Measurements from ENCODE around the gene SRC. TPM values are rescaled to one million over a fixed set of nuclear protein-coding genes. Genes with fewer than 3 reads are reported as not detected.
A peak's percentile ranks its signal among the peaks of the same experiment; 100 is the strongest.

SRC gene
- total and polyA plus RNA-seq, 7 donors, result 0.86 to 3.0 (median 1.3) TPM

GRCh38 chr20:37392441-37393195 is 46.7 kb downstream of the SRC start:
- no peaks in the 10 kb centered on the region for H3K36me3 ChIP-seq (ENCODE audit: insufficient read depth in 1 of 2, low read depth in 1 of 2)
- H3K27ac ChIP-seq, result no peak overlapping the region
- no peak overlapping the region for H3K4me3 ChIP-seq
- no peak for ATAC-seq
- DNase-seq, result peak; percentile 8 to 48
- H3K4me1 ChIP-seq, result no peaks in the 10 kb centered on the region
- intact Hi-C loops (cut with DNase I), result no loop called here
- peaks cover 0 to 36% (median 7%) of the 10 kb centered on the region in 3 donors for H3K27me3 ChIP-seq (ENCODE audit: insufficient read depth in 3 of 3, low read length in 2 of 3)
- no peaks in the 10 kb centered on the region for H3K9me3 ChIP-seq
- TF ChIP-seq, protein P1, sequence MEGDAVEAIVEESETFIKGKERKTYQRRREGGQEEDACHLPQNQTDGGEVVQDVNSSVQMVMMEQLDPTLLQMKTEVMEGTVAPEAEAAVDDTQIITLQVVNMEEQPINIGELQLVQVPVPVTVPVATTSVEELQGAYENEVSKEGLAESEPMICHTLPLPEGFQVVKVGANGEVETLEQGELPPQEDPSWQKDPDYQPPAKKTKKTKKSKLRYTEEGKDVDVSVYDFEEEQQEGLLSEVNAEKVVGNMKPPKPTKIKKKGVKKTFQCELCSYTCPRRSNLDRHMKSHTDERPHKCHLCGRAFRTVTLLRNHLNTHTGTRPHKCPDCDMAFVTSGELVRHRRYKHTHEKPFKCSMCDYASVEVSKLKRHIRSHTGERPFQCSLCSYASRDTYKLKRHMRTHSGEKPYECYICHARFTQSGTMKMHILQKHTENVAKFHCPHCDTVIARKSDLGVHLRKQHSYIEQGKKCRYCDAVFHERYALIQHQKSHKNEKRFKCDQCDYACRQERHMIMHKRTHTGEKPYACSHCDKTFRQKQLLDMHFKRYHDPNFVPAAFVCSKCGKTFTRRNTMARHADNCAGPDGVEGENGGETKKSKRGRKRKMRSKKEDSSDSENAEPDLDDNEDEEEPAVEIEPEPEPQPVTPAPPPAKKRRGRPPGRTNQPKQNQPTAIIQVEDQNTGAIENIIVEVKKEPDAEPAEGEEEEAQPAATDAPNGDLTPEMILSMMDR (IDR thresholded peaks at IDR 0.05), result no peak
- 80 to 89% (median 87%) methylated on average over 16 of the region's 16 CpGs for WGBS, 3 donors

GRCh38 chr20:37393196-37393862 is 47.4 kb downstream of the SRC start:
- no peak for ATAC-seq
- no peak overlapping the region for H3K4me3 ChIP-seq
- no peaks in the 10 kb centered on the region for H3K9me3 ChIP-seq
- H3K27ac ChIP-seq, result no peak overlapping the region
- H3K36me3 ChIP-seq (ENCODE audit: insufficient read depth in 1 of 2, low read depth in 1 of 2), result no peaks in the 10 kb centered on the region
- intact Hi-C loops (cut with DNase I), result no loop called here
- no peaks in the 10 kb centered on the region for H3K4me1 ChIP-seq
- H3K27me3 ChIP-seq (ENCODE audit: insufficient read depth in 3 of 3, low read length in 2 of 3), result peaks cover 0 to 38% (median 4%) of the 10 kb centered on the region in 3 donors
- TF ChIP-seq, protein P1 (IDR thresholded peaks at IDR 0.05), result no peak
- WGBS, 3 donors, result 44 to 64% (median 51%) methylated on average over 9 to 11 of the region's 11 CpGs
- peak in 1 of 2 donors; percentile 14 for DNase-seq

- Histone ChIP-seq H3K27me3 (ENCODE audit: insufficient read depth in 3 of 3, low read length in 2 of 3) (peaks cover 0 to 38% (median 4%) of the 10 kb centered on the region in 3 donors), H3K4me3 (no peak overlapping the region), H3K36me3 (ENCODE audit: insufficient read depth in 1 of 2, low read depth in 1 of 2) (no peaks in the 10 kb centered on the region), H3K27ac (no peak overlapping the region), H3K9me3 (no peaks in the 10 kb centered on the region), H3K4me1 (no peaks in the 10 kb centered on the region)
- ATAC-seq (no peak), DNase-seq (peak; percentile 2 to 44)
- 57 to 66% (median 61%) methylated on average over 22 of the region's 22 CpGs for WGBS, 3 donors
- TF ChIP-seq, protein P1 (IDR thresholded peaks at IDR 0.05), result no peak
- intact Hi-C loops (cut with DNase I), result no loop called here
Observed at GRCh38 chr20:37393863-37394542, 48.1 kb downstream of the SRC start.

- 66 to 80% (median 69%) methylated on average over 18 to 19 of the region's 19 CpGs for WGBS, 3 donors
- Histone ChIP-seq H3K36me3 (ENCODE audit: insufficient read depth in 1 of 2, low read depth in 1 of 2) (no peaks in the 10 kb centered on the region), H3K4me1 (no peaks in the 10 kb centered on the region), H3K4me3 (no peak overlapping the region), H3K27me3 (ENCODE audit: insufficient read depth in 3 of 3, low read length in 2 of 3) (peaks cover 0 to 38% (median 4%) of the 10 kb centered on the region in 3 donors), H3K9me3 (no peaks in the 10 kb centered on the region), H3K27ac (no peak overlapping the region)
- DNase-seq (peak; percentile 4 to 38), ATAC-seq (peak in 1 of 4 donors; percentile 21)
- intact Hi-C loops (cut with DNase I), result no loop called here
- TF ChIP-seq, protein P1 (IDR thresholded peaks at IDR 0.05), result no peak
Observed at GRCh38 chr20:37394543-37395409, 48.8 kb downstream of the SRC start.

Measured in psoas muscle (tissue), 8 donors.